Endodermal cell (in vitro differentiated cells): Measurements from ENCODE around the gene KRT3. TPM values are rescaled to one million over a fixed set of nuclear protein-coding genes. Genes with fewer than 3 reads are reported as not detected.

Experiments used
- DNase-seq: peaks from one replicate; pipeline ENCODE4 v3.0.0-alpha.2; 2017
- H3K27ac ChIP-seq: 2 replicates; pipeline ENCODE4 v1.5.1; 2013; ENCODE audit warnings: mild to moderate bottlenecking, low read depth, low read length, moderate library complexity
- H3K27me3 ChIP-seq: 2 replicates; pipeline ENCODE4 v1.6.1; 2013; ENCODE audit warnings: mild to moderate bottlenecking, low read length, moderate library complexity; ENCODE audit not compliant: insufficient read depth, control insufficient read depth, poor library complexity, severe bottlenecking
- H3K36me3 ChIP-seq: 2 replicates; pipeline ENCODE4 v1.7.0; 2013; ENCODE audit warnings: mild to moderate bottlenecking, low read length, moderate library complexity; ENCODE audit not compliant: control insufficient read depth, insufficient read depth
- H3K4me1 ChIP-seq: one replicate; pipeline ENCODE4 v1.7.0; 2013; ENCODE audit warnings: low read length; ENCODE audit not compliant: control insufficient read depth, insufficient read depth
- H3K4me3 ChIP-seq: 2 replicates; pipeline ENCODE4 v1.5.1; 2013; ENCODE audit warnings: mild to moderate bottlenecking, low read length, moderate library complexity
- H3K9ac ChIP-seq: 2 replicates; pipeline ENCODE4 v1.6.1; 2013; ENCODE audit warnings: mild to moderate bottlenecking, low read length, moderate library complexity; ENCODE audit not compliant: poor library complexity, severe bottlenecking; ENCODE audit errors: extremely low read depth
- H3K9me3 ChIP-seq: 2 replicates; pipeline ENCODE4 v1.6.1; 2013; ENCODE audit warnings: mild to moderate bottlenecking, low read length, moderate library complexity; ENCODE audit not compliant: control insufficient read depth
- H3K27ac Mint-ChIP-seq: 2 replicates; pipeline ENCODE4 v1.8.0; 2020; ENCODE audit warnings: mixed read lengths
- H3K27me3 Mint-ChIP-seq: 2 replicates; pipeline ENCODE4 v1.8.0; 2021; ENCODE audit warnings: mild to moderate bottlenecking, mixed read lengths; ENCODE audit not compliant: insufficient read depth
- H3K36me3 Mint-ChIP-seq: 2 replicates; pipeline ENCODE4 v1.8.0; 2020; ENCODE audit warnings: low read depth, mixed read lengths
- H3K4me1 Mint-ChIP-seq: 2 replicates; pipeline ENCODE4 v1.8.0; 2020; ENCODE audit warnings: mixed read lengths
- H3K4me3 Mint-ChIP-seq: 2 replicates; pipeline ENCODE4 v1.8.0; 2020; ENCODE audit warnings: mild to moderate bottlenecking, moderate library complexity, mixed read lengths
- H3K9me3 Mint-ChIP-seq: 2 replicates; pipeline ENCODE4 v1.8.0; 2020; ENCODE audit warnings: mild to moderate bottlenecking, mixed read lengths
- WGBS, 2 experiments: methylation state at CpG; one replicate each; pipeline versions ENCODE4 v1.1.5 to v1.1.7; 2013; ENCODE audit warnings: missing lambda C conversion rate in 2 of 2, mixed read lengths in 1 of 2; ENCODE audit not compliant: insufficient coverage in 1 of 2, insufficient read length in 1 of 2; 5-methylcytosine and 5-hydroxymethylcytosine counted together
- total RNA-seq, 2 donors: library from RNA; stranded (reverse); fragmentation: NEBNext Ultra II Directional in 1 of 2; extraction: Animal tissue kit (Norgen Biotek cat#: 25700) in 1 of 2; gene quantifications; 2 replicates in 1 of 2; 3 replicates in 1 of 2; pipeline ENCODE4 v1.2.1, GENCODE V29; 2021
- TF ChIP-seq, protein P1 (sequence below): fragments of 200-600 bp; sonication (generic); conservative IDR thresholded peaks from 2 replicates; pipeline ENCODE4 v1.5.0; 2021; ENCODE audit warnings: antibody characterized with exemption, mild to moderate bottlenecking

The KRT3 gene
- total RNA-seq, 2 donors from 2014 or later = not detected

DNA sequence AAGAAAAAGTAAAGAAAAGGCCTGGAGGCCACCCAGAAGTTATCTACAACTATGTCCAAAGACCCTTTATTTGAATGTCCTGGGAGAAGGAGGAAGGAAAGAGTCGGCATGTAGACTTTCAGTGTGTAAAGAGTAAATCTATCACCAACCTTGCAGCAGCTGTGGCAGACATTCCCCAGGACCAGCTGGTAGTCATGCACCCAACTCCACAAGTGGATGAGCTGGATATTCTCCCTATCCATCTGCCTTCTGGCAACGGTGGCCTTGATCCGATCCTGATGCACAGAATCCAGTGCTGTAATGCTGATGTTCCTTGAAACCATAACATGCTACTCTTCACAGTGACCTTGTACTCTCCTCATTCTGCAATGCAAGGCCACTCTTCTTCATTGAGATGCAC is 46.1 kb downstream of the KRT3 start:
- no peaks in the 10 kb centered on the region for H3K36me3 Mint-ChIP-seq
- Histone ChIP-seq H3K27me3 (peaks cover 77% of the 10 kb centered on the region), H3K9me3 (no peaks in the 10 kb centered on the region), H3K36me3 (no peaks in the 10 kb centered on the region), H3K27ac (no peak overlapping the region), H3K4me3 (no peak overlapping the region), H3K4me1 (no peaks in the 10 kb centered on the region), H3K9ac (no peak overlapping the region)
- no peak overlapping the region for H3K4me3 Mint-ChIP-seq
- H3K9me3 Mint-ChIP-seq = no peaks in the 10 kb centered on the region
- TF ChIP-seq, protein P1, sequence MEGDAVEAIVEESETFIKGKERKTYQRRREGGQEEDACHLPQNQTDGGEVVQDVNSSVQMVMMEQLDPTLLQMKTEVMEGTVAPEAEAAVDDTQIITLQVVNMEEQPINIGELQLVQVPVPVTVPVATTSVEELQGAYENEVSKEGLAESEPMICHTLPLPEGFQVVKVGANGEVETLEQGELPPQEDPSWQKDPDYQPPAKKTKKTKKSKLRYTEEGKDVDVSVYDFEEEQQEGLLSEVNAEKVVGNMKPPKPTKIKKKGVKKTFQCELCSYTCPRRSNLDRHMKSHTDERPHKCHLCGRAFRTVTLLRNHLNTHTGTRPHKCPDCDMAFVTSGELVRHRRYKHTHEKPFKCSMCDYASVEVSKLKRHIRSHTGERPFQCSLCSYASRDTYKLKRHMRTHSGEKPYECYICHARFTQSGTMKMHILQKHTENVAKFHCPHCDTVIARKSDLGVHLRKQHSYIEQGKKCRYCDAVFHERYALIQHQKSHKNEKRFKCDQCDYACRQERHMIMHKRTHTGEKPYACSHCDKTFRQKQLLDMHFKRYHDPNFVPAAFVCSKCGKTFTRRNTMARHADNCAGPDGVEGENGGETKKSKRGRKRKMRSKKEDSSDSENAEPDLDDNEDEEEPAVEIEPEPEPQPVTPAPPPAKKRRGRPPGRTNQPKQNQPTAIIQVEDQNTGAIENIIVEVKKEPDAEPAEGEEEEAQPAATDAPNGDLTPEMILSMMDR = no peak
- H3K4me1 Mint-ChIP-seq = no peaks in the 10 kb centered on the region
- WGBS, 2 experiments = 91% methylated on average over 3 of the region's 3 CpGs; no CpG with 5 or more reads in 1 of the 2 experiments
- H3K27me3 Mint-ChIP-seq = peaks cover 49% of the 10 kb centered on the region
- H3K27ac Mint-ChIP-seq = no peak overlapping the region
- no peak for DNase-seq

DNA sequence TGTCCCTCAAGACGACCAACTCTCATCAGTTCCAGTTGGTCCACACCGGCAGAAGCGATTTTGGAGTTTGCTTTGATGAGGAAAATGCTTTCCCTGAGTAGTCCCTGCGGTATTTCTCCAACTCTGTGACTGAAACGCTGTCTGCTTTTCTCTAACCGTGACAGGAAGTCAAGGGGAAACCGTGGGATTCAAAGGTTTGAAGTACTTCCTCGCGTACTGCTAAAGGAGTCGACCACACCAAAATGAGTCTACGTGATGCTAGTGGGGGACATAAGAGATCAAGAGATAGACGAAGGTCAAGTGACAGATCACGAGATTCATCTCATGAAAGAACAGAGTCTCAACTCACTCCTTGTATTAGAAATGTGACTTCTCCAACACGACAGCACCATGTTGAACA is 47.3 kb downstream of the KRT3 start:
- no peak overlapping the region for H3K4me3 ChIP-seq
- H3K36me3 ChIP-seq = no peaks in the 10 kb centered on the region
- TF ChIP-seq, protein P1 = no peak
- H3K9me3 ChIP-seq = no peaks in the 10 kb centered on the region
- H3K27ac ChIP-seq = no peak overlapping the region
- Mint-ChIP-seq H3K36me3 (no peaks in the 10 kb centered on the region), H3K4me3 (no peak overlapping the region), H3K9me3 (no peaks in the 10 kb centered on the region), H3K27ac (no peak overlapping the region), H3K4me1 (no peaks in the 10 kb centered on the region), H3K27me3 (peaks cover 55% of the 10 kb centered on the region)
- no peak overlapping the region for H3K9ac ChIP-seq
- H3K4me1 ChIP-seq = no peaks in the 10 kb centered on the region
- DNase-seq = no peak
- H3K27me3 ChIP-seq = peaks cover 73% of the 10 kb centered on the region
- WGBS, 2 experiments = 84 to 85% methylated on average over 13 to 14 of the region's 14 CpGs

DNA sequence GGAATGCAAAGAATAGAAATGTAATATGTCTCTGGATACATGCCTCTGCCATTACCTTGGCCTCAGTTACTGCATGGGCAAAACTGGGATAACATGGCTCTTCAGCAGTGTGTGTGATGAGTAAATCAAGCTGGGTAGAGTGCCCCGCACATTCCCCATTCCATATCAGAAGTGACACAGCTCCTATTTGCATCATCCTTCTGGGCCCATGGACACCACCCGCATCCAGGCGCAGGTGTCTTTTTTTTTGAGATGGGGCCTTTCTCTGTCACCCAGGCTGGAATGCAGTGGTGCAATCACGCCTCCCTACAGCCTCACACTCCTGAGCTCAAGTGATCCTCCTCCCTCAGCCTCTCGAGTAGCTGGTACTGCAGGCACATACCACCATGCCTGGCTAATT is 50.4 kb downstream of the KRT3 start:
- WGBS, 2 experiments = 80 to 88% methylated on average over 3 to 5 of the region's 5 CpGs
- Mint-ChIP-seq H3K27me3 (peaks cover 40% of the 10 kb centered on the region), H3K4me1 (no peaks in the 10 kb centered on the region)

More for the DNA sequence above, 50.4 kb downstream of the KRT3 start:
- Histone ChIP-seq H3K36me3 (no peaks in the 10 kb centered on the region), H3K27me3 (peaks cover 60% of the 10 kb centered on the region), H3K4me3 (no peak overlapping the region), H3K4me1 (no peaks in the 10 kb centered on the region), H3K9ac (no peak overlapping the region), H3K9me3 (no peaks in the 10 kb centered on the region), H3K27ac (no peak overlapping the region)
- Mint-ChIP-seq H3K4me3 (no peak overlapping the region), H3K27ac (no peak overlapping the region), H3K9me3 (no peaks in the 10 kb centered on the region), H3K36me3 (no peaks in the 10 kb centered on the region)
- TF ChIP-seq, protein P1 = no peak
- DNase-seq = no peak
